SIG-M5 treated with dmso at 0.1 percent for 504 hours (cell line): ENCODE results near the gene ARHGAP4.

Experiments used
- DNase-seq: peaks from one replicate; lab custom pipeline; 2025; ENCODE audit not compliant: unreplicated experiment; lab: John Stamatoyannopoulos, UW

ARHGAP4 gene

GRCh38 chrX:153964105-153964504 is 38.0 kb upstream of the ARHGAP4 start:
- DNase-seq, result no peak

DNA sequence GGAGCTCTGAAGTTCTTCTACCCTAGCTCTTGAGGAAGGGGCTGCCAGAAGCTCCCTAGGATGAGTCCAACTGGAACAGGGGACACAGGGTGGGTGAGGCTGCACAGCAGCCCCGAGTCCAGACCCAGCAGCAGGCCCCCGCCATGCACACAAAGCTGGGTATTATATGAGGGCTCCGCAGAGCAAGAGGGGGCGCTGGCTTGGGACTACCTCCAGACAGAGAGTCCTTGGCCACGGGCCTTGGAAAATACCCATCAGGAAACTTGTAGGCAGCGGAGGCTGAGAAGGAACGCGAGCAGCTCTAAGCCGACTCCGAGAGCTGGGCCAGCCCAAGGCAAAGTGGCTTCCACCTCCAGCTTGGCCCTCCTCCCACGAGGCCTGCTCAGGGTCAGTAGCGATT is 37.5 kb upstream of the ARHGAP4 start:
- DNase-seq, result no peak

GRCh38 chrX:153961292-153961691 is 35.2 kb upstream of the ARHGAP4 start:
- DNase-seq, result no peak

- DNase-seq, result no peak
Measured at GRCh38 chrX:153960786-153961185, 34.7 kb upstream of the ARHGAP4 start.

- no peak for DNase-seq
Measured at GRCh38 chrX:153960077-153960476, 34.0 kb upstream of the ARHGAP4 start.

- no peak for DNase-seq
Measured at GRCh38 chrX:153959649-153960048, 33.6 kb upstream of the ARHGAP4 start.

DNA sequence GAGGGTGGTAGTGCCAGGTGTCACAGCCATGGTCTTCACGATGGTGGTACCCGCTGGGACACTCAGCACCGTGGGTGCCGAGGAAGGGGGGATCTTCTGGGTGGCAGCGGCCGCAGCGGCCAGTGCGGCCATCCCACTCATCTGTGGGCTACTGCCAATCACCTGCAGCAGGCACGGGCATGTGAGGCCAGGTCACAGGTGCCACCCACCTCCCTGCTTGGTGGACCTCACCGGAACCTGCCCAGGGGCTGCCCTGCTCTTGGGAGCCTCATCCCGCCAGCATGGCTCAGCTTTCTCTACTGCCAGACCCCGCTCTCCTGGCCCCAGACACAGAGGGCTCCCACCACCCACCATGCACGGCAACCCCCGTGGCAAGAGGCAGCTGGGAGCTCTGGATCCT is 32.5 kb upstream of the ARHGAP4 start:
- DNase-seq, result no peak

- no peak for DNase-seq
Measured at GRCh38 chrX:153957224-153957623, 31.2 kb upstream of the ARHGAP4 start.

DNA sequence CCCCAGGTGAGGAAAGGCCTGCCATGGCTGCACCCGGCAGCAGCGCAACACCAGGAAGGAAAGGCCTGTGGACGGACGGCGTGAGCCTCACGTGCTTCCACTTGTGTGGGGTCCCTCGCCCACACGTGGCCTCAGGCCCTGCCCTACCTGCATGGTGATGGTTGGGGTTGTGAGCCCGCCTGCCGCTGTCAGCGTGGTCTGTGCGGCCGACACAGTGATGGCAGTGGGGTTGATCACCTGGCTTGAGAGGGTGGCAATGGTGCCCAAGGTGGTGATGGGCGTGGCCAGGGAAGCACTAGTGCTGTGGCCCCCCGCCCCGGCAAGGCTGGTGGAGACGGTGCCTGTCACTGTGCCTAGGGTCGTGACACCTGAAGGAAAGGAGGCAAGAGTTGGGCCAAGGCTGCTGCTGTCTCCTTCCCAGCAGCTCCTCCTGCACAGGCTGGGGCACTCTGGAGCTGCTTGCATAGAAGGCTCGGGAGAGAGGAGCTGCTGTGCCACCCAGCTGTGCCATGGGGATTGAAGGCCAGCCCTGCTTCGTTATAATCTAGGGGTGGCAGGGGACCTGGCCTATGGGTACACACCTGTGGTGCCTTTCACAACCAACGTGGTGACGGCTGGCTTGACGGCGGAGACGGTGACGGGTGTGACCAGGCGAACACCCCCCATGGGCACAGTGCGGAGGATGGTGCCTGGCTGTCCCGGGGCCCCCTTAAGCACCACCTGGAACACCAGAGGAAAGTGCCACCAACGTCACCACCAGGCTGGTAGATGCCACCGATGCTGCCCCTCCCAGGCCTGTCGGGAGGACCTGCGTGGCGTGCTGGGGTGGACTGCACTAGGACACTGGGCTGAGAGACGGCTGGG is 30.2 kb upstream of the ARHGAP4 start:
- no peak for DNase-seq

DNA sequence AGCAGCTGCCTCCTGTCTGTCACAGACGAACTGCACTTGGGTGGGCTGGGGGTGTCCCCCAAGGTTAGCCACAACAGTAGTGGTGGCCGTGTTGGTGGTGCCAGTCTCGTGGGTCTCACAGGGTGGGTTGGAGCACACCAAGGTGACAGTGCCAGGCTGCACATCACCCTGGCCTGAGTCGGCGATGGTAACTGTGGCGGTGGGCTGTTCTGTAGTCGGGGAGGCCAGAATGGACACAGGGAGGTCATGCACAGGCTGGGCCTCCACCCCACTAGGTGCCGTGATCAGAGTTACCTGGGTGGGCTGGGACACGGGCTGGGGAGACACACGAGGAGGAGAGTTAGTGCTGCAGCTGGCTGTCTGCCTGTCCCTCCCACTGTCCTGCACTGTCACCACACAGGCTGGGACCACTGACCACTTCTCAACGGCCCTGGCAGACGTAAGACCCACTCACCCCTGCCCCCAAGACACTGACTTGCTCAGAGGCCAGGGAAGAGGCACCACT is 29.2 kb upstream of the ARHGAP4 start:
- DNase-seq, result no peak

- no peak for DNase-seq
Measured at GRCh38 chrX:153954558-153955227, 28.6 kb upstream of the ARHGAP4 start.

DNA sequence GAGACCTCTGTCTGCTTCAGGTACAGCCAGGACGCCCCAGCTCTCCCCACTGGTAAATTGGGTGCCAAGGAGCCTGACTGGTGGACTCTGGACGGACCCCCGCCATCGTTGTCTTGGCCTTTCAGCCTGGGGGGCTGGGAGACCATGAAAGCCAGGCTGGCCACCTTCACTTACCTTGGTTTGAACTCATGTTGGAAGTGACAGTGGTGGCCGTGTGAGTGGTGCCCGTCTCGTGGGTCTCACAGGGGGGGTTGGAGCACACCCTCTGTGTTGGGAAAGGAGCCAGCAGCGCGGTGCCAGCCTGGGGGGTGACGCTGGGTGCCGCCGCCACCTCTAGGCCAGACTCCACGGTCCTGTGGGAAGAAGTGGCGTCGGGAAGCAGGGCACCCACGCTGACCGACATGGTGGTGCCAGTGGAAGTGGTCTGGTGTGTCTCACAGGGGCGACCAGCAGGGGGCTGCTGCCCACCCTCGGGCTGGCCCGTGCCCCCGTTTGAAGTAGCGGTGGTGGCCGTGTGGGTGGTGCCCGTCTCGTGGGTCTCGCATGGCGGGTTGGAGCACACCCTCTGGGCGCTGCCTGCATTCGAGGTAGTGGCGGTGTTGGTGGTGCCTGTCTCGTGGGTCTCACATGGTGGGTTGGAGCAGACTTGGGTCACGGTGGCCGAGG is 28.0 kb upstream of the ARHGAP4 start:
- no peak for DNase-seq

- DNase-seq, result peak; percentile 40
Measured at GRCh38 chrX:153953342-153953830, 27.3 kb upstream of the ARHGAP4 start.

DNA sequence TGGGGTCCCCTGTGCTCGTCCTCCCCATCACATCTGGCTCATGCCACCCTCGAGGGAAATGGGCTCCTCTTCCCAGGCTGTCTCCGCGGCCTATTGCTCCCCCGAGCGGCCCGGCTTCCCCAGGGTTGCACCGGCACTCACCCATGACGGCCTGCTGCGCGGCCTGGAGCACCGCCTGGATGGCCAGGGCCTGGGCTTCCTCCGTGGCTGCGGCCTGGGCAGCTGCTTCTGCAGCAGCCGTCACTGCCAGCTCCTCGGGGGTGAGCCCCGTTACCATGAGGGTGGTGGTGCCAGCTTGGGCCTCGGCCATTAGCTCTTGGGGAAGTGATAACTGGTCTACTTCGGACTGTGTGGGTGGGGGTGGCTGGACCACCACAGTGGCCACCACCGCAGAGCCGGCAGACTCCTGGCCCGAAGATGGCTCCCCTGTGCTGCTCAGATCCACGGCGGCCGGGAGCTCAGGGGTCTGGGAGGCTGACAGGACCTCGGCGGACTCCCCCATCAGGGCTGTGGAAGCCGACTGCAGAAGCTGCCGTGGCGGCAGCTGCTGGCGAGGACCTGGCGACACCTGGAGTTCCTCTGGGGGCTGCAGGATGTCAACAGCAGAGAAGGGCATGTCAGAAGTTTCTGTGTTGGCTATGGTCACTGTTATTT is 26.4 kb upstream of the ARHGAP4 start:
- DNase-seq, result no peak

- DNase-seq, result no peak
Measured at GRCh38 chrX:153951683-153952372, 25.8 kb upstream of the ARHGAP4 start.

GRCh38 chrX:153950127-153950526 is 24.1 kb upstream of the ARHGAP4 start:
- DNase-seq, result no peak

DNA sequence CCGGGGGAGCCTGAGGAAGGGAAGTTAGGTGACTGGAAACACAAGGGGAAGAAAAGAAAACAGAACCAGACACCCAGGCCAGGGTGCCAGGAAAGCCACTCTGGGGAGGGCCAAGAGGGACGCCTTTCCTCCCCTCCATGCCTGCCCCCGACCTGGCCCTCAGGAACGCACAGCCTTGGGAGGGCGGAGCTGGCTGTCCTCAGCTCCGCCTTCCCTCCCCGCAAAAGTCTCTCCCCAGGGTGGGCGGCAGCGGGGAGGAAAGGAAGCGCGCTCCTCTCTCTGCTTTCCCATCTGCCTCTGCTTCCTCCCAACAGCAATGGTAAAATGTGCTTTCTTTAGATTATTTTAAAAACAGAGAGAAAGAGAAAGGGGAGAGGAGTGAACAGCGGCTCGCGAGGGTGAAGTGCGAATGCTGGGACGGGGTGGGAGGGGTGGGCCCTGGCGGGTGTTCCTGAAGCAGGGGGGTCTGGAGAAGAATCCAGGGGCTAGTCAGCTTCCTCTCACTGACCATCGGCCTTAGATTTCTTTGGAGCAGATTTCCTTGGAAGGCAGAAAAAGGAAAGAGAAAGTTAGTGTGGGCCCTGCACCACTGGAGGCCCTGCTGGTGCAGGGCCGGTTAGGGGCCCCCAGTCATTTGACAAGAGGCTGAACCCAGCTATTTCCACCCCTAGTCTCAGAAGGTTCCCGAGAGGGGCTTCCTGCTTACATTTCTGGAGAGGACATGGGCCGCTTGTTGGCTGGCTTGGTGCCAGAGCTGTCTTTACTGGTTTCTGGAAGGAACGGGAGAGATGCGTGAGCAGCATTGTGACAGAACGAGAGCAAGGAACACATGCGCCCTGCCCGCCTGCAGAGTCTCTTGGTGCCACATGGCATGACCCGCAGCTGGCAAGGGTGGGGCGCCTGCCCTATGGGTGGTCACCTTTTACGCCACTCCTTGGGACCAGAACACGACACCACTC is 23.1 kb upstream of the ARHGAP4 start:
- no peak for DNase-seq

GRCh38 chrX:153948002-153948466 is 22.0 kb upstream of the ARHGAP4 start:
- DNase-seq, result no peak
